Suprapubic skin (tissue), 4 donors: ENCODE measurements around the gene THRB. TPM values are rescaled to one million over a fixed set of nuclear protein-coding genes. Genes with fewer than 3 reads are reported as not detected.

Experiments used
- DNase-seq, 2 donors: peaks; one replicate each; pipeline ENCODE4 v3.0.0-alpha.2; 2019; ENCODE audit warnings: low spot score in 2 of 2
- H3K27ac ChIP-seq: fragments of 200-600 bp; sonication (generic); one replicate; pipeline ENCODE4 v1.5.1; 2019
- H3K27me3 ChIP-seq: fragments of 200-600 bp; sonication (generic); one replicate; pipeline ENCODE4 v1.5.1; 2019
- H3K36me3 ChIP-seq: fragments of 200-600 bp; sonication (generic); one replicate; pipeline ENCODE4 v1.5.1; 2019
- H3K4me1 ChIP-seq: fragments of 200-600 bp; sonication (generic); one replicate; pipeline ENCODE4 v1.5.1; 2019
- H3K4me3 ChIP-seq: fragments of 200-600 bp; sonication (generic); one replicate; pipeline ENCODE4 v1.5.1; 2019; ENCODE audit warnings: mild to moderate bottlenecking
- H3K9me3 ChIP-seq: fragments of 200-600 bp; sonication (generic); one replicate; pipeline ENCODE4 v1.5.1; 2019
- CTCF ChIP-seq, 2 donors: fragments of 200-600 bp in 1 of 2; fragments of 450-650 bp in 1 of 2; sonication (generic) in 1 of 2; IDR thresholded peaks; one replicate each; pipeline ENCODE4 v1.5.1; 2016 to 2019; ENCODE audit warnings: antibody characterized with exemption in 2 of 2, mild to moderate bottlenecking in 1 of 2, moderate library complexity in 1 of 2
- EP300 ChIP-seq: sonication (generic); formaldehyde crosslinking; IDR thresholded peaks from one replicate; pipeline ENCODE4 v1.6.1; 2017; ENCODE audit warnings: antibody characterized with exemption
- POLR2A ChIP-seq, 2 donors: fragments of 450-650 bp; IDR thresholded peaks; one replicate each; pipeline ENCODE4 v1.6.1; 2017; ENCODE audit warnings: antibody characterized with exemption in 2 of 2, mild to moderate bottlenecking in 2 of 2, moderate library complexity in 2 of 2
- POLR2AphosphoS5 ChIP-seq, 3 donors: sonication (generic); formaldehyde crosslinking; IDR thresholded peaks; one replicate each; pipeline ENCODE4 v1.6.1; 2017; ENCODE audit warnings: antibody characterized with exemption in 3 of 3
- WGBS: methylation state at CpG from one replicate; pipeline ENCODE4 v1.1.5; 2018; 5-methylcytosine and 5-hydroxymethylcytosine counted together
- total RNA-seq, 4 donors: library from RNA; depleted of rRNA; stranded (reverse); fragments of >200 nt; gene quantifications; one replicate each; pipeline ENCODE4 v1.1.0, GENCODE V29; 2016

THRB gene
- total RNA-seq, 4 donors from 2014 or later, result 16.6 to 32.9 (median 24.4) TPM

GRCh38 chr3:24320601-24321000 lies 174.0 kb downstream of the THRB start:
- peaks cover 5% of the 10 kb centered on the region for H3K4me1 ChIP-seq
- no peaks in the 10 kb centered on the region for H3K27me3 ChIP-seq

GRCh38 chr3:24318677-24319287 lies 175.9 kb downstream of the THRB start:
- H3K27ac ChIP-seq, result no peak overlapping the region
- 83% methylated on average over 1 of the region's 1 CpG for WGBS

More at GRCh38 chr3:24320601-24321000, 174.0 kb downstream of the THRB start:
- Histone ChIP-seq H3K4me3 (no peak overlapping the region), H3K36me3 (no peaks in the 10 kb centered on the region), H3K9me3 (no peaks in the 10 kb centered on the region), H3K27ac (no peak overlapping the region)
- TF ChIP-seq POLR2AphosphoS5 (IDR thresholded peaks at IDR 0.05) (no peak), POLR2A (IDR thresholded peaks at IDR 0.05) (no peak), CTCF (IDR thresholded peaks at IDR 0.05) (no peak), EP300 (no peak)
- DNase-seq, result no peak

GRCh38 chr3:24316887-24317383 lies 177.7 kb downstream of the THRB start:
- H3K4me1 ChIP-seq, result peaks cover 8% of the 10 kb centered on the region
- no peak overlapping the region for H3K4me3 ChIP-seq
- H3K27ac ChIP-seq, result no peak overlapping the region
- no peaks in the 10 kb centered on the region for H3K36me3 ChIP-seq
- H3K27me3 ChIP-seq, result no peaks in the 10 kb centered on the region
- H3K9me3 ChIP-seq, result no peaks in the 10 kb centered on the region
- TF ChIP-seq POLR2AphosphoS5 (IDR thresholded peaks at IDR 0.05) (no peak), CTCF (IDR thresholded peaks at IDR 0.05) (no peak), EP300 (no peak), POLR2A (IDR thresholded peaks at IDR 0.05) (no peak)
- no peak for DNase-seq
- 86% methylated on average over 5 of the region's 5 CpGs for WGBS

More at GRCh38 chr3:24318677-24319287, 175.9 kb downstream of the THRB start:
- H3K9me3 ChIP-seq, result no peaks in the 10 kb centered on the region
- peaks cover 5% of the 10 kb centered on the region for H3K4me1 ChIP-seq
- H3K4me3 ChIP-seq, result no peak overlapping the region
- TF ChIP-seq EP300, result no peak
- TF ChIP-seq CTCF (IDR thresholded peaks at IDR 0.05), result no peak
- TF ChIP-seq POLR2AphosphoS5 (IDR thresholded peaks at IDR 0.05), result no peak
- TF ChIP-seq POLR2A (IDR thresholded peaks at IDR 0.05), result no peak
- DNase-seq, result no peak
- H3K27me3 ChIP-seq, result no peaks in the 10 kb centered on the region
- H3K36me3 ChIP-seq, result no peaks in the 10 kb centered on the region

GRCh38 chr3:24315971-24316370 lies 178.7 kb downstream of the THRB start:
- Histone ChIP-seq H3K36me3 (no peaks in the 10 kb centered on the region), H3K27ac (no peak overlapping the region), H3K4me3 (no peak overlapping the region), H3K9me3 (no peaks in the 10 kb centered on the region), H3K27me3 (no peaks in the 10 kb centered on the region), H3K4me1 (peaks cover 8% of the 10 kb centered on the region)
- no peak for TF ChIP-seq POLR2A (IDR thresholded peaks at IDR 0.05)
- TF ChIP-seq EP300, result no peak
- no peak for TF ChIP-seq POLR2AphosphoS5 (IDR thresholded peaks at IDR 0.05)
- no peak for TF ChIP-seq CTCF (IDR thresholded peaks at IDR 0.05)
- DNase-seq, result no peak

- DNase-seq, result no peak
- WGBS, result 91% methylated on average over 7 of the region's 7 CpGs
- Histone ChIP-seq H3K9me3 (no peaks in the 10 kb centered on the region), H3K27me3 (no peaks in the 10 kb centered on the region), H3K36me3 (no peaks in the 10 kb centered on the region), H3K4me3 (no peak overlapping the region), H3K27ac (no peak overlapping the region), H3K4me1 (peaks cover 8% of the 10 kb centered on the region)
- no peak for TF ChIP-seq CTCF (IDR thresholded peaks at IDR 0.05)
- TF ChIP-seq EP300, result no peak
- TF ChIP-seq POLR2AphosphoS5 (IDR thresholded peaks at IDR 0.05), result no peak
- TF ChIP-seq POLR2A (IDR thresholded peaks at IDR 0.05), result no peak
Measured at GRCh38 chr3:24315356-24315755, 179.3 kb downstream of the THRB start.
